ENCODE results near the gene PRKACA. TPM values are rescaled to one million over a fixed set of nuclear protein-coding genes. Genes with fewer than 3 reads are reported as not detected.

Gene PRKACA
- total RNA-seq, 1 donor from 2014 or later = 494 TPM

Other genes starting within 250 kb of the PRKACA start
- gene NANOS3, start 240.6 kb downstream of the PRKACA start, total RNA-seq = 0.68 TPM
- 0.76 TPM for gene BRME1, start 211.6 kb downstream of the PRKACA start, total RNA-seq
- gene CC2D1A, start 211.6 kb downstream of the PRKACA start, total RNA-seq = 18.7 TPM
- gene PODNL1, start 179.3 kb downstream of the PRKACA start, total RNA-seq = 2.5 TPM
- gene DCAF15, start 165.3 kb downstream of the PRKACA start, total RNA-seq = 18.0 TPM
- 15.4 TPM for gene RFX1, start 111.4 kb downstream of the PRKACA start, total RNA-seq
- not detected for gene RLN3, start 89.6 kb downstream of the PRKACA start, total RNA-seq
- gene IL27RA, start 86.0 kb downstream of the PRKACA start, total RNA-seq = 5.6 TPM
- gene PALM3, start 55.7 kb downstream of the PRKACA start, total RNA-seq = 0.41 TPM
- gene MISP3, start 45.0 kb downstream of the PRKACA start, total RNA-seq = 7.3 TPM
- gene C19orf67, start 32.0 kb downstream of the PRKACA start, total RNA-seq = not detected
- gene SAMD1, start 27.0 kb downstream of the PRKACA start, total RNA-seq = 60.2 TPM
- gene ASF1B, start 18.8 kb upstream of the PRKACA start, total RNA-seq = 2.0 TPM
- gene ADGRL1, start 88.4 kb upstream of the PRKACA start, total RNA-seq = 27.0 TPM